Neural progenitor cell (in vitro differentiated cells): Measurements from ENCODE around the gene SLC35G1. TPM values are rescaled to one million over a fixed set of nuclear protein-coding genes. Genes with fewer than 3 reads are reported as not detected.

Source experiments
- DNase-seq: peaks from one replicate; pipeline ENCODE4 v3.0.0-alpha.2; 2016; ENCODE audit warnings: low spot score
- H2AFZ ChIP-seq: fragments of 200-600 bp; sonication (generic); replicated peaks from 2 replicates; pipeline ENCODE4 v1.6.1; 2016; ENCODE audit warnings: antibody characterized with exemption
- H3F3A ChIP-seq: fragments of 200-600 bp; sonication (generic); 2 replicates; pipeline ENCODE4 v1.6.1; 2016; ENCODE audit warnings: antibody characterized with exemption, low read depth
- H3K27ac ChIP-seq: fragments of 200-600 bp; sonication (generic); 2 replicates; pipeline ENCODE4 v1.5.1; 2016; ENCODE audit warnings: mild to moderate bottlenecking
- H3K27me3 ChIP-seq: fragments of 200-600 bp; sonication (generic); 2 replicates; pipeline ENCODE4 v1.6.1; 2016; ENCODE audit warnings: mild to moderate bottlenecking, moderate library complexity
- H3K36me3 ChIP-seq: fragments of 200-600 bp; sonication (generic); 2 replicates; pipeline ENCODE4 v1.5.1; 2016
- H3K4me1 ChIP-seq: fragments of 200-600 bp; sonication (generic); 2 replicates; pipeline ENCODE4 v1.6.1; 2016; ENCODE audit warnings: mixed run types
- H3K4me2 ChIP-seq: fragments of 200-600 bp; sonication (generic); 2 replicates; pipeline ENCODE4 v1.6.1; 2016
- H3K4me3 ChIP-seq: fragments of 200-600 bp; sonication (generic); 2 replicates; pipeline ENCODE4 v1.5.1; 2016
- H3K79me2 ChIP-seq: fragments of 200-600 bp; sonication (generic); 2 replicates; pipeline ENCODE4 v1.6.1; 2016; ENCODE audit warnings: low read depth
- H3K9ac ChIP-seq: fragments of 200-600 bp; sonication (generic); 2 replicates; pipeline ENCODE4 v1.6.1; 2016
- H3K9me3 ChIP-seq: fragments of 200-600 bp; sonication (generic); 2 replicates; pipeline ENCODE4 v1.5.1; 2016; ENCODE audit warnings: low read depth
- H4K20me1 ChIP-seq: fragments of 200-600 bp; sonication (generic); 2 replicates; pipeline ENCODE4 v1.6.1; 2016; ENCODE audit warnings: low read depth
- H3K27ac Mint-ChIP-seq: 3 replicates; pipeline ENCODE4 v1.8.0; 2021; ENCODE audit warnings: mixed read lengths
- H3K27me3 Mint-ChIP-seq: 2 replicates; pipeline ENCODE4 v1.8.0; 2022; ENCODE audit warnings: low read depth, mild to moderate bottlenecking, inconsistent platforms, moderate library complexity, mixed read lengths; ENCODE audit not compliant: insufficient read depth
- H3K36me3 Mint-ChIP-seq: 3 replicates; pipeline ENCODE4 v1.8.0; 2021; ENCODE audit warnings: mixed read lengths
- H3K4me1 Mint-ChIP-seq: 3 replicates; pipeline ENCODE4 v1.8.0; 2021; ENCODE audit warnings: mixed read lengths
- H3K4me3 Mint-ChIP-seq: 3 replicates; pipeline ENCODE4 v1.8.0; 2021; ENCODE audit warnings: mild to moderate bottlenecking, moderate library complexity, mixed read lengths
- H3K9me3 Mint-ChIP-seq: 3 replicates; pipeline ENCODE4 v1.8.0; 2020; ENCODE audit warnings: mixed read lengths
- CTCF ChIP-seq: fragments of 200-600 bp; sonication (generic); IDR thresholded peaks from 2 replicates; pipeline ENCODE4 v1.5.1; 2017; ENCODE audit warnings: antibody characterized with exemption, mild to moderate bottlenecking
- EZH2 ChIP-seq: fragments of 200-600 bp; sonication (generic); IDR thresholded peaks from 2 replicates; pipeline ENCODE4 v1.6.1; 2017; ENCODE audit warnings: antibody characterized with exemption, mild to moderate bottlenecking, moderate library complexity
- EZH2phosphoT487 ChIP-seq: fragments of 200-600 bp; sonication (generic); IDR thresholded peaks from 2 replicates; pipeline ENCODE4 v1.6.1; 2017; ENCODE audit warnings: antibody characterized with exemption
- total RNA-seq: library from RNA; depleted of rRNA; stranded (reverse); fragments of >200 nt; gene quantifications from 2 replicates; pipeline ENCODE4 v1.2.3, GENCODE V29; 2015; ENCODE audit warnings: low replicate concordance

The SLC35G1 gene
- total RNA-seq, 1 donor from 2014 or later = 14.6 TPM

GRCh38 chr10:93850031-93851015 lies 43.5 kb upstream of the SLC35G1 start:
- TF ChIP-seq EZH2 (no peak), CTCF (no peak), EZH2phosphoT487 (no peak)
- DNase-seq = peak; percentile 21
- Histone ChIP-seq H4K20me1 (no peaks in the 10 kb centered on the region), H3K27ac (peak overlapping the region; percentile 86), H3K9me3 (no peaks in the 10 kb centered on the region), H3K4me1 (peaks cover 22% of the 10 kb centered on the region), H3F3A (peaks cover 44% of the 10 kb centered on the region), H2AFZ (peak overlapping the region; percentile 65), H3K79me2 (no peaks in the 10 kb centered on the region), H3K4me2 (peak overlapping the region; percentile 61), H3K27me3 (peaks cover 12% of the 10 kb centered on the region), H3K4me3 (peak overlapping the region; percentile 3), H3K36me3 (no peaks in the 10 kb centered on the region), H3K9ac (no peak overlapping the region)
- peaks cover 26% of the 10 kb centered on the region for H3K9me3 Mint-ChIP-seq
- peaks cover 3% of the 10 kb centered on the region for H3K36me3 Mint-ChIP-seq
- peaks cover 3% of the 10 kb centered on the region for H3K27me3 Mint-ChIP-seq
- H3K4me1 Mint-ChIP-seq = peaks cover 7% of the 10 kb centered on the region
- H3K4me3 Mint-ChIP-seq = no peak overlapping the region
- H3K27ac Mint-ChIP-seq = no peak overlapping the region

- H3K4me3 ChIP-seq = no peak overlapping the region
- no peaks in the 10 kb centered on the region for H4K20me1 ChIP-seq
- no peaks in the 10 kb centered on the region for H3K79me2 ChIP-seq
- peaks cover 7% of the 10 kb centered on the region for H3K27me3 ChIP-seq
- Mint-ChIP-seq H3K4me1 (peaks cover 7% of the 10 kb centered on the region), H3K4me3 (no peak overlapping the region), H3K27ac (no peak overlapping the region), H3K27me3 (peaks cover 3% of the 10 kb centered on the region), H3K36me3 (peaks cover 3% of the 10 kb centered on the region), H3K9me3 (peaks cover 24% of the 10 kb centered on the region)
- no peak overlapping the region for H2AFZ ChIP-seq
- DNase-seq = no peak
- H3F3A ChIP-seq = peaks cover 50% of the 10 kb centered on the region
- H3K27ac ChIP-seq = no peak overlapping the region
- H3K9ac ChIP-seq = no peak overlapping the region
- no peaks in the 10 kb centered on the region for H3K9me3 ChIP-seq
- no peaks in the 10 kb centered on the region for H3K36me3 ChIP-seq
- peaks cover 22% of the 10 kb centered on the region for H3K4me1 ChIP-seq
- TF ChIP-seq EZH2phosphoT487 (no peak), CTCF (no peak), EZH2 (no peak)
- H3K4me2 ChIP-seq = no peak overlapping the region
Measured at GRCh38 chr10:93851169-93851568, 42.6 kb upstream of the SLC35G1 start.

GRCh38 chr10:93852476-93853095 lies 41.2 kb upstream of the SLC35G1 start:
- no peaks in the 10 kb centered on the region for H3K79me2 ChIP-seq
- H3K4me1 Mint-ChIP-seq = peaks cover 7% of the 10 kb centered on the region
- TF ChIP-seq EZH2phosphoT487 = no peak
- TF ChIP-seq EZH2 = no peak
- no peak for TF ChIP-seq CTCF
- H4K20me1 ChIP-seq = no peaks in the 10 kb centered on the region
- peaks cover 21% of the 10 kb centered on the region for H3K9me3 Mint-ChIP-seq
- H3K4me1 ChIP-seq = peaks cover 22% of the 10 kb centered on the region
- no peak overlapping the region for H3K27ac Mint-ChIP-seq
- no peak overlapping the region for H3K27ac ChIP-seq
- H3K27me3 Mint-ChIP-seq = peaks cover 1% of the 10 kb centered on the region
- H3K4me2 ChIP-seq = no peak overlapping the region
- no peak overlapping the region for H2AFZ ChIP-seq
- H3K36me3 ChIP-seq = no peaks in the 10 kb centered on the region
- DNase-seq = no peak
- H3F3A ChIP-seq = peaks cover 50% of the 10 kb centered on the region
- no peak overlapping the region for H3K9ac ChIP-seq
- H3K36me3 Mint-ChIP-seq = peaks cover 3% of the 10 kb centered on the region
- no peak overlapping the region for H3K4me3 Mint-ChIP-seq
- no peaks in the 10 kb centered on the region for H3K9me3 ChIP-seq
- H3K27me3 ChIP-seq = peaks cover 9% of the 10 kb centered on the region
- no peak overlapping the region for H3K4me3 ChIP-seq
